ENCODE measurements around the gene NFE2. TPM values are rescaled to one million over a fixed set of nuclear protein-coding genes. Genes with fewer than 3 reads are reported as not detected.

The NFE2 gene
- total RNA-seq, 1 donor from 2014 or later: not detected

- TF ChIP-seq POLR2A (IDR thresholded peaks at IDR 0.05) (no peak), CTCF (IDR thresholded peaks at IDR 0.05) (no peak), POLR2AphosphoS5 (IDR thresholded peaks at IDR 0.05; ENCODE audit: insufficient read depth in 1 of 2, low read depth in 1 of 2) (no peak)
- Histone ChIP-seq H3K4me3 (no peak overlapping the region), H3K9me3 (no peaks in the 10 kb centered on the region), H3K36me3 (peaks cover 0 to 12% of the 10 kb centered on the region in 2 donors), H3K27me3 (no peaks in the 10 kb centered on the region), H3K4me1 (peaks cover 29% of the 10 kb centered on the region), H3K27ac (no peak overlapping the region)
- intact Hi-C loops (cut with DNase I): loop anchor here (10.0 kb wide), 1 partner anchor 107 kb away; the partner anchor contains the start of gene GPR84
- DNase-seq (ENCODE audit: extremely low spot score in 2 of 2): no peak
Measured at GRCh38 chr12:54258201-54258681, 42.6 kb downstream of the NFE2 start.

- DNase-seq (ENCODE audit: extremely low spot score in 2 of 2): no peak
- Histone ChIP-seq H3K9me3 (no peaks in the 10 kb centered on the region), H3K4me3 (no peak overlapping the region), H3K36me3 (peaks cover 0 to 12% of the 10 kb centered on the region in 2 donors), H3K4me1 (peaks cover 25% of the 10 kb centered on the region), H3K27me3 (no peaks in the 10 kb centered on the region), H3K27ac (no peak overlapping the region)
- intact Hi-C loops (cut with DNase I): loop anchor here (10.0 kb wide), 1 partner anchor 107 kb away; the partner anchor contains the start of gene GPR84
- TF ChIP-seq CTCF (IDR thresholded peaks at IDR 0.05): no peak
- no peak for TF ChIP-seq POLR2A (IDR thresholded peaks at IDR 0.05)
- TF ChIP-seq POLR2AphosphoS5 (IDR thresholded peaks at IDR 0.05; ENCODE audit: insufficient read depth in 1 of 2, low read depth in 1 of 2): no peak
Measured at GRCh38 chr12:54257332-54257731, 43.5 kb downstream of the NFE2 start.

GRCh38 chr12:54253240-54253639 lies 47.6 kb downstream of the NFE2 start:
- DNase-seq (ENCODE audit: extremely low spot score in 2 of 2): no peak
- peaks cover 0 to 18% of the 10 kb centered on the region in 2 donors for H3K36me3 ChIP-seq
- no peak overlapping the region for H3K27ac ChIP-seq
- intact Hi-C loops (cut with DNase I): loop anchor here (10.0 kb wide), 1 partner anchor 112 kb away; the partner anchor contains the start of gene GPR84
- no peaks in the 10 kb centered on the region for H3K27me3 ChIP-seq
- H3K4me3 ChIP-seq: no peak overlapping the region
- H3K4me1 ChIP-seq: peaks cover under 1% of the 10 kb centered on the region
- TF ChIP-seq POLR2AphosphoS5 (IDR thresholded peaks at IDR 0.05; ENCODE audit: insufficient read depth in 1 of 2, low read depth in 1 of 2): no peak
- no peak for TF ChIP-seq POLR2A (IDR thresholded peaks at IDR 0.05)
- no peak for TF ChIP-seq CTCF (IDR thresholded peaks at IDR 0.05)
- H3K9me3 ChIP-seq: no peaks in the 10 kb centered on the region

GRCh38 chr12:54251667-54252284 lies 49.0 kb downstream of the NFE2 start:
- no peak overlapping the region for H3K27ac ChIP-seq
- H3K4me1 ChIP-seq: no peaks in the 10 kb centered on the region
- no peak overlapping the region for H3K4me3 ChIP-seq
- TF ChIP-seq POLR2AphosphoS5 (IDR thresholded peaks at IDR 0.05; ENCODE audit: insufficient read depth in 1 of 2, low read depth in 1 of 2) (no peak), CTCF (IDR thresholded peaks at IDR 0.05) (peak; percentile 28 to 50 (median 48))
- DNase-seq (ENCODE audit: extremely low spot score in 2 of 2): no peak
- H3K9me3 ChIP-seq: no peaks in the 10 kb centered on the region
- intact Hi-C loops (cut with DNase I): loop anchor here (10.0 kb wide), 1 partner anchor 113 kb away; the partner anchor contains the start of gene GPR84
- H3K27me3 ChIP-seq: no peaks in the 10 kb centered on the region
- peaks cover 0 to 18% of the 10 kb centered on the region in 2 donors for H3K36me3 ChIP-seq

GRCh38 chr12:54249489-54249888 lies 51.3 kb downstream of the NFE2 start:
- no peaks in the 10 kb centered on the region for H3K27me3 ChIP-seq
- DNase-seq (ENCODE audit: extremely low spot score in 2 of 2): no peak
- H3K4me3 ChIP-seq: no peak overlapping the region
- no peaks in the 10 kb centered on the region for H3K4me1 ChIP-seq
- TF ChIP-seq CTCF (IDR thresholded peaks at IDR 0.05) (no peak), POLR2AphosphoS5 (IDR thresholded peaks at IDR 0.05; ENCODE audit: insufficient read depth in 1 of 2, low read depth in 1 of 2) (no peak), POLR2A (IDR thresholded peaks at IDR 0.05) (no peak)
- no peak overlapping the region for H3K27ac ChIP-seq
- peaks cover 0 to 20% of the 10 kb centered on the region in 2 donors for H3K36me3 ChIP-seq
- no peaks in the 10 kb centered on the region for H3K9me3 ChIP-seq
- intact Hi-C loops (cut with DNase I): no loop called here
